Liver (tissue), 9 donors: Measurements from ENCODE around the gene DCTN4. TPM values are rescaled to one million over a fixed set of nuclear protein-coding genes. Genes with fewer than 3 reads are reported as not detected.

Source experiments
- DNase-seq: peaks from one replicate; pipeline ENCODE4 v3.0.0-alpha.2; 2017; ENCODE audit warnings: low spot score
- H3K27ac ChIP-seq, 2 donors: one replicate each; pipeline ENCODE4 v1.7.0; 2013; ENCODE audit warnings: inconsistent platforms in 2 of 2, low read length in 2 of 2, control low read depth in 1 of 2, low read depth in 1 of 2, mild to moderate bottlenecking in 1 of 2
- H3K27me3 ChIP-seq, 4 donors: one replicate each; pipeline versions ENCODE4 v1.6.1 to v1.7.0; 2013; ENCODE audit warnings: low read length in 3 of 4, inconsistent platforms in 1 of 4, mild to moderate bottlenecking in 1 of 4, moderate library complexity in 1 of 4; ENCODE audit not compliant: control insufficient read depth in 4 of 4, insufficient read depth in 4 of 4
- H3K36me3 ChIP-seq, 4 donors: one replicate each; pipeline versions ENCODE4 v1.6.1 to v1.7.0; 2013; ENCODE audit warnings: low read length in 3 of 4, mild to moderate bottlenecking in 3 of 4, low read depth in 1 of 4, moderate library complexity in 1 of 4; ENCODE audit not compliant: control insufficient read depth in 4 of 4, insufficient read depth in 3 of 4
- H3K4me1 ChIP-seq, 4 donors: one replicate each; pipeline versions ENCODE4 v1.6.1 to v1.7.0; 2013; ENCODE audit warnings: low read length in 3 of 4, mild to moderate bottlenecking in 3 of 4, moderate library complexity in 1 of 4; ENCODE audit not compliant: control insufficient read depth in 4 of 4, insufficient read depth in 4 of 4
- H3K4me3 ChIP-seq, 3 donors: one replicate each; pipeline versions ENCODE4 v1.6.1 to v1.7.0; 2013; ENCODE audit warnings: low read length in 3 of 3, control low read depth in 1 of 3, low read depth in 1 of 3, mild to moderate bottlenecking in 1 of 3
- H3K9ac ChIP-seq, 2 donors: one replicate each; pipeline ENCODE4 v1.7.0; 2013; ENCODE audit warnings: low read length in 2 of 2, mild to moderate bottlenecking in 2 of 2, moderate library complexity in 2 of 2, control low read depth in 1 of 2, low read depth in 1 of 2
- H3K9me3 ChIP-seq, 4 donors: one replicate each; pipeline versions ENCODE4 v1.6.1 to v1.7.0; 2013; ENCODE audit warnings: low read length in 3 of 4; ENCODE audit not compliant: control insufficient read depth in 4 of 4
- EGR1 ChIP-seq, 2 donors: IDR thresholded peaks; 2 replicates each; pipeline ENCODE4 v1.6.1; 2016 to 2018; ENCODE audit warnings: antibody characterized with exemption in 2 of 2, low read depth in 2 of 2
- HNF4A ChIP-seq, 2 donors: conservative IDR thresholded peaks; 2 replicates each; pipeline ENCODE4 v1.6.1; 2016; ENCODE audit warnings: antibody characterized with exemption in 2 of 2, mild to moderate bottlenecking in 2 of 2
- JUND ChIP-seq, 2 donors: IDR thresholded peaks; 2 replicates each; pipeline ENCODE4 v1.6.1; 2016; ENCODE audit warnings: antibody characterized with exemption in 2 of 2
- MAX ChIP-seq: IDR thresholded peaks from 2 replicates; pipeline ENCODE4 v1.6.1; 2016; ENCODE audit warnings: antibody characterized with exemption
- NR2F2 ChIP-seq: IDR thresholded peaks from 2 replicates; pipeline ENCODE4 v1.6.1; 2016; ENCODE audit warnings: antibody characterized with exemption
- RAD21 ChIP-seq, 2 donors: IDR thresholded peaks; 2 replicates each; pipeline ENCODE4 v1.6.1; 2016; ENCODE audit warnings: antibody characterized with exemption in 2 of 2, mild to moderate bottlenecking in 2 of 2
- RXRA ChIP-seq, 2 donors: IDR thresholded peaks; 2 replicates each; pipeline ENCODE4 v1.6.1; 2017 to 2018; ENCODE audit warnings: antibody characterized with exemption in 2 of 2, mild to moderate bottlenecking in 1 of 2
- SP1 ChIP-seq: IDR thresholded peaks from 2 replicates; pipeline ENCODE4 v1.6.1; 2018; ENCODE audit warnings: antibody characterized with exemption, mild to moderate bottlenecking
- TAF1 ChIP-seq: conservative IDR thresholded peaks from 2 replicates; pipeline ENCODE4 v1.6.1; 2016; ENCODE audit warnings: antibody characterized with exemption, mild to moderate bottlenecking
- YY1 ChIP-seq: IDR thresholded peaks from 2 replicates; pipeline ENCODE4 v1.6.1; 2016; ENCODE audit warnings: antibody characterized with exemption, mild to moderate bottlenecking
- ZBTB33 ChIP-seq: IDR thresholded peaks from 2 replicates; pipeline ENCODE4 v1.6.1; 2016; ENCODE audit warnings: antibody characterized with exemption
- WGBS: extraction: QIAGEN DNeasy Blood & Tissue Kit; methylation state at CpG from one replicate; pipeline ENCODE4 v1.1.7; 2013; 5-methylcytosine and 5-hydroxymethylcytosine counted together
- polyA plus RNA-seq, 2 donors: library from polyadenylated mRNA; stranded (reverse) in 1 of 2; unstranded in 1 of 2; fragments of 200-250 nt in 1 of 2; fragments of >200 nt in 1 of 2; fragmentation: Nextera tagmentation in 1 of 2; extraction: Ambion mirVana in 1 of 2; gene quantifications; one replicate each; pipeline versions ENCODE4 v1.2.1 to v1.2.3, GENCODE V29; 2013 to 2015
- total RNA-seq, 2 donors: library from RNA; depleted of rRNA; stranded (reverse); fragments of >200 nt; gene quantifications; one replicate each; pipeline ENCODE4 v1.2.3, GENCODE V29; 2014
- TF ChIP-seq, protein P1 (sequence below): fragments of 150-350 bp; IDR thresholded peaks from 2 replicates; pipeline ENCODE4 v1.5.1; 2017; ENCODE audit warnings: improper control_type of control experiment, low read depth, low read length; ENCODE audit not compliant: missing input control
- donor health status: healthy.
- donor health status: healthy.
- donor health status: healthy.
- donor health status: healthy.
- donor health status: healthy.

DCTN4 gene
- total and polyA plus RNA-seq, 4 donors = 10.3 to 29.6 (median 20.2) TPM

- 2% methylated on average over 59 of the region's 59 CpGs for WGBS
- H3K27ac ChIP-seq = peak within 1 kb of the TSS; percentile 62 to 75
- no peaks in the 10 kb centered on the region for H3K36me3 ChIP-seq
- no peak for TF ChIP-seq NR2F2
- TF ChIP-seq JUND (IDR thresholded peaks at IDR 0.05) = no peak
- TF ChIP-seq TAF1 = no peak
- TF ChIP-seq RXRA (IDR thresholded peaks at IDR 0.05) = no peak
- TF ChIP-seq YY1 = no peak
- TF ChIP-seq ZBTB33 = no peak
- TF ChIP-seq, protein P1, sequence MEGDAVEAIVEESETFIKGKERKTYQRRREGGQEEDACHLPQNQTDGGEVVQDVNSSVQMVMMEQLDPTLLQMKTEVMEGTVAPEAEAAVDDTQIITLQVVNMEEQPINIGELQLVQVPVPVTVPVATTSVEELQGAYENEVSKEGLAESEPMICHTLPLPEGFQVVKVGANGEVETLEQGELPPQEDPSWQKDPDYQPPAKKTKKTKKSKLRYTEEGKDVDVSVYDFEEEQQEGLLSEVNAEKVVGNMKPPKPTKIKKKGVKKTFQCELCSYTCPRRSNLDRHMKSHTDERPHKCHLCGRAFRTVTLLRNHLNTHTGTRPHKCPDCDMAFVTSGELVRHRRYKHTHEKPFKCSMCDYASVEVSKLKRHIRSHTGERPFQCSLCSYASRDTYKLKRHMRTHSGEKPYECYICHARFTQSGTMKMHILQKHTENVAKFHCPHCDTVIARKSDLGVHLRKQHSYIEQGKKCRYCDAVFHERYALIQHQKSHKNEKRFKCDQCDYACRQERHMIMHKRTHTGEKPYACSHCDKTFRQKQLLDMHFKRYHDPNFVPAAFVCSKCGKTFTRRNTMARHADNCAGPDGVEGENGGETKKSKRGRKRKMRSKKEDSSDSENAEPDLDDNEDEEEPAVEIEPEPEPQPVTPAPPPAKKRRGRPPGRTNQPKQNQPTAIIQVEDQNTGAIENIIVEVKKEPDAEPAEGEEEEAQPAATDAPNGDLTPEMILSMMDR = peak; percentile 26
- TF ChIP-seq HNF4A (conservative IDR thresholded peaks at IDR 0.05) = no peak
- no peak for TF ChIP-seq EGR1 (IDR thresholded peaks at IDR 0.05; ENCODE audit: low read depth in 2 of 2)
- peak; percentile 71 for TF ChIP-seq RAD21 (IDR thresholded peaks at IDR 0.05)
- peak; percentile 8 for TF ChIP-seq SP1
- no peaks in the 10 kb centered on the region for H3K9me3 ChIP-seq
- peak within 1 kb of the TSS; percentile 60 to 85 (median 69) for H3K4me3 ChIP-seq
- H3K9ac ChIP-seq = peak within 1 kb of the TSS; percentile 30 to 58
- peak; percentile 68 for DNase-seq
- H3K4me1 ChIP-seq = peaks cover 0 to 16% (median 9%) of the 10 kb centered on the region in 4 donors
- H3K27me3 ChIP-seq = no peaks in the 10 kb centered on the region
These were observed 19.9 kb upstream of the DCTN4 start, which contains the start of gene SMIM3 for GRCh38 chr5:150778517-150779396. SMIM3 (plus strand) TSS chr5:150778757; CDS start chr5:150795441, 16,684 bp downstream.

DNA sequence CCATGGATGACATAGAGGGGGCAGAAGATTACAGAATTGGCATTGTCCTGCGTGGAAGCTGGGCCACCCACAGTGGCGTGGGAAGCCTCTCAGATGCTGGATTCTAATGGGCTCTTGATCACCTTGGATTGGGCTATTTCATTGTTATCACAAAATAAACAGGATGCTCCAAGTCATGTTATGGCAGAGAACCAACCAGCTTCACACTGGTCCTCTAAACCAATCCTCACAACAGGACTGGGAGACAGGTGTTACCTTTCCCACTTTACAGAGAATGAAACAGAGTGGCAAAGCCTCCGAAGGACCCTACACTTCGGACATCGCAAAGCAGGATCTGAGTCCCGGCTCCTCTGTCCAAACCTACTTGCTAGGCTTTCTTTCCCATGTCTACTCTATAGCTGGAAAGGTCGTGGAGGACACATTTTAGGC, 19.3 kb upstream of the DCTN4 start:
- peaks cover 0 to 12% (median 7%) of the 10 kb centered on the region in 4 donors for H3K4me1 ChIP-seq
- 23% methylated on average over 7 of the region's 7 CpGs for WGBS

DNA sequence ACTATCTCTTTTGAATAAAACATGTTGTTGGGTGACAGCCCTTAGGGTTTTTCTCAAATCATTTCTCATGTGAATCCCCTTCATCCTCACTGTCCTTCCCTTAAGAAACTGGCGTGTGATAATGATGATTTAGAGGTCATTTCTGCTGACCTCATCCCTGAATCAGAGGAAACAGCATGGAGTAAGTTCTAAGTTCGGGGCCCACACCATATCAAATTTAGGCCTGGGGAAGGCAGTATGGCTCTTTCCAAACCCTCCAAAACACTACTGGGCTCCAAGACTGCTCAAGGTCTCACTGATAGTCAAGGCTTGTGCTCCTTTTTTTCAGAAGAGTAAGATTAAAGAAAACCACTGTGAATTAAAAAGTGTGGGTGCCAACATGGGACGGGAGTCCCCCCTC, 18.9 kb upstream of the DCTN4 start:
- DNase-seq = no peak
- Histone ChIP-seq H3K9me3 (no peaks in the 10 kb centered on the region), H3K36me3 (no peaks in the 10 kb centered on the region), H3K27ac (peak overlapping the region in 1 of 2 donors; percentile 75), H3K4me1 (peaks cover 0 to 10% (median 7%) of the 10 kb centered on the region in 4 donors), H3K27me3 (no peaks in the 10 kb centered on the region), H3K9ac (no peak overlapping the region), H3K4me3 (no peak overlapping the region)
- TF ChIP-seq YY1 (peak; percentile 2), HNF4A (conservative IDR thresholded peaks at IDR 0.05) (no peak)
- 74% methylated on average over 3 of the region's 3 CpGs for WGBS

More for the DNA sequence above, 19.3 kb upstream of the DCTN4 start:
- Histone ChIP-seq H3K27me3 (no peaks in the 10 kb centered on the region), H3K9me3 (no peaks in the 10 kb centered on the region), H3K4me3 (peak overlapping the region; percentile 60 to 85 (median 69)), H3K27ac (peak overlapping the region; percentile 62 to 75), H3K9ac (peak overlapping the region; percentile 30 to 58), H3K36me3 (no peaks in the 10 kb centered on the region)
- DNase-seq = no peak
- TF ChIP-seq YY1 (peak; percentile 5), MAX (no peak)
